NCI-H1417 treated with DMSO at 0.1 percent for 48 hours (cell line): Measurements from ENCODE around the gene MED29.
A peak's percentile ranks its signal among the peaks of the same experiment; 100 is the strongest.

ENCODE experiments used
- DNase-seq: peaks from one replicate; lab custom pipeline; 2025; lab: John Stamatoyannopoulos, UW

Gene MED29

GRCh38 chr19:39411832-39412099, 20.6 kb downstream of the MED29 start:
- DNase-seq: peak; percentile 83

GRCh38 chr19:39412100-39412866, 21.1 kb downstream of the MED29 start, which contains the start of gene PLEKHG2:
Gene PLEKHG2, plus strand, starts transcription at chr19:39412669. Its CDS starts 1,418 bp downstream, at chr19:39414087.
- DNase-seq: peak; percentile 84

GRCh38 chr19:39412867-39413271, 21.7 kb downstream of the MED29 start:
- no peak for DNase-seq

GRCh38 chr19:39413272-39413910, 22.2 kb downstream of the MED29 start:
- no peak for DNase-seq

- no peak for DNase-seq
Observed at GRCh38 chr19:39413911-39414608, 22.9 kb downstream of the MED29 start.

GRCh38 chr19:39415111-39416046, 24.2 kb downstream of the MED29 start:
- DNase-seq: no peak

GRCh38 chr19:39416152-39417120, 25.3 kb downstream of the MED29 start:
- DNase-seq: no peak

- DNase-seq: no peak
Observed at GRCh38 chr19:39417463-39418181, 26.4 kb downstream of the MED29 start.

- no peak for DNase-seq
Observed at GRCh38 chr19:39419003-39419402, 27.8 kb downstream of the MED29 start.

- DNase-seq: no peak
Observed at GRCh38 chr19:39420769-39421168, 29.6 kb downstream of the MED29 start.

GRCh38 chr19:39422020-39422419, 30.8 kb downstream of the MED29 start:
- no peak for DNase-seq

- DNase-seq: no peak
Observed at GRCh38 chr19:39423258-39424086, 32.3 kb downstream of the MED29 start.

- no peak for DNase-seq
Observed at GRCh38 chr19:39424934-39425333, 33.8 kb downstream of the MED29 start.

- DNase-seq: no peak
Observed at GRCh38 chr19:39425744-39426143, 34.6 kb downstream of the MED29 start.

GRCh38 chr19:39426170-39426569, 35.0 kb downstream of the MED29 start:
- no peak for DNase-seq

GRCh38 chr19:39427707-39428106, 36.5 kb downstream of the MED29 start:
- no peak for DNase-seq

GRCh38 chr19:39428283-39429112, 37.3 kb downstream of the MED29 start:
- DNase-seq: no peak
